ENCODE measurements around the gene TSHZ3. TPM values are rescaled to one million over a fixed set of nuclear protein-coding genes. Genes with fewer than 3 reads are reported as not detected.

The TSHZ3 gene
- total RNA-seq, 1 experiment from 2014 or later: 3.2 TPM

DNA sequence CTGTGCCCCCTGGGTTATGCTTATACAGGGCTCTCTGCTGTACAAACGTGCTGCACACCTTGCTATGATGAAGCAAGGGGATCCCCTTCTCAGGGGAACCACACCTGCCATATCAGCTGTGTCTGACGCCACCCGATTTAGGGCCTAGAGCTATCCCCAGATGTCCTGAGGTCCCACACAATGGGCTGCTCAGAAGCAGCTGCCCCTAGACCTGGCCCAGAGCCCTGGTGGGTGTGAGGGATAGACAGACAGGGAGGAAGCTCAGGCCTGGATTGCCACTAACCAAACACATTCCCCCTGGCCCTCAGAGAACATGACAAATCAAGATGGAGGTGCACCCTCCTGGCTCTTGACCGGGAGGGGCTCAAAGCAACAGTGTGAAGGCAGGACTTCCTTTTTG is 59.3 kb downstream of the TSHZ3 start:
- H2BK20ac ChIP-seq (ENCODE audit: low read depth, low read length, poor library complexity, severe bottlenecking): no peak overlapping the region
- no peak overlapping the region for H2AK5ac ChIP-seq (ENCODE audit: insufficient read length, low read length)
- no peak overlapping the region for H3K4me2 ChIP-seq (ENCODE audit: insufficient read depth, insufficient read length, low read length)
- H4K91ac ChIP-seq (ENCODE audit: insufficient read length, low read depth, low read length): no peak overlapping the region
- no peak overlapping the region for H4K5ac ChIP-seq (ENCODE audit: insufficient read length, low read depth, low read length)
- Mint-ChIP-seq H3K9me3 (no peaks in the 10 kb centered on the region; a peak in 1 of 5 replicates), H3K27ac (peak overlapping the region in 1 of 3 experiments; percentile 37; a peak in 1 of 7 replicates), H3K4me3 (no peak overlapping the region), H3K27me3 (ENCODE audit: low read depth) (no peaks in the 10 kb centered on the region), H3K4me1 (peaks cover 3 to 6% of the 10 kb centered on the region in 2 experiments), H3K36me3 (ENCODE audit: insufficient read depth in 1 of 3, low read depth in 3 of 3) (no peaks in the 10 kb centered on the region; a peak in 2 of 7 replicates)
- no peak overlapping the region for H3K23ac ChIP-seq (ENCODE audit: insufficient read length, low read depth, low read length)
- H3K4ac ChIP-seq (ENCODE audit: low read depth, low read length): no peak overlapping the region
- H3K27me3 ChIP-seq (ENCODE audit: insufficient read depth, low read length): no peaks in the 10 kb centered on the region
- H3K79me1 ChIP-seq (ENCODE audit: insufficient read depth, low read depth, low read length, poor library complexity, severe bottlenecking): no peaks in the 10 kb centered on the region
- no peaks in the 10 kb centered on the region for H4K20me1 ChIP-seq (ENCODE audit: control insufficient read depth, insufficient read depth, insufficient read length)
- H3K56ac ChIP-seq (ENCODE audit: insufficient read length, low read depth, low read length): no peak overlapping the region
- H3K9me3 ChIP-seq (ENCODE audit: control insufficient read depth, low read depth, low read length): no peaks in the 10 kb centered on the region
- H3K4me1 ChIP-seq (ENCODE audit: insufficient read depth, low read length): no peaks in the 10 kb centered on the region
- no peak overlapping the region; the same call in 1 of the 2 replicates for H3K14ac ChIP-seq (ENCODE audit: insufficient read depth, low read length)
- H3K23me2 ChIP-seq (ENCODE audit: insufficient read length, low read depth, low read length, poor library complexity, severe bottlenecking): no peaks in the 10 kb centered on the region
- H2BK15ac ChIP-seq (ENCODE audit: low read depth, low read length): no peak overlapping the region
- no peak overlapping the region for H3K9ac ChIP-seq (ENCODE audit: extremely low read depth, insufficient read length, low read length)
- no peak overlapping the region for H4K8ac ChIP-seq (replicated peaks; ENCODE audit: insufficient read length, low read depth, low read length)
- H2AFZ ChIP-seq (ENCODE audit: low read length): no peak overlapping the region
- TF ChIP-seq, protein P1, sequence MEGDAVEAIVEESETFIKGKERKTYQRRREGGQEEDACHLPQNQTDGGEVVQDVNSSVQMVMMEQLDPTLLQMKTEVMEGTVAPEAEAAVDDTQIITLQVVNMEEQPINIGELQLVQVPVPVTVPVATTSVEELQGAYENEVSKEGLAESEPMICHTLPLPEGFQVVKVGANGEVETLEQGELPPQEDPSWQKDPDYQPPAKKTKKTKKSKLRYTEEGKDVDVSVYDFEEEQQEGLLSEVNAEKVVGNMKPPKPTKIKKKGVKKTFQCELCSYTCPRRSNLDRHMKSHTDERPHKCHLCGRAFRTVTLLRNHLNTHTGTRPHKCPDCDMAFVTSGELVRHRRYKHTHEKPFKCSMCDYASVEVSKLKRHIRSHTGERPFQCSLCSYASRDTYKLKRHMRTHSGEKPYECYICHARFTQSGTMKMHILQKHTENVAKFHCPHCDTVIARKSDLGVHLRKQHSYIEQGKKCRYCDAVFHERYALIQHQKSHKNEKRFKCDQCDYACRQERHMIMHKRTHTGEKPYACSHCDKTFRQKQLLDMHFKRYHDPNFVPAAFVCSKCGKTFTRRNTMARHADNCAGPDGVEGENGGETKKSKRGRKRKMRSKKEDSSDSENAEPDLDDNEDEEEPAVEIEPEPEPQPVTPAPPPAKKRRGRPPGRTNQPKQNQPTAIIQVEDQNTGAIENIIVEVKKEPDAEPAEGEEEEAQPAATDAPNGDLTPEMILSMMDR (conservative IDR thresholded peaks at IDR 0.05): no peak
- H2BK5ac ChIP-seq (ENCODE audit: insufficient read length, low read length): no peak overlapping the region
- no peak overlapping the region for H3T11ph ChIP-seq (ENCODE audit: low read length)
- WGBS (ENCODE audit: extremely low coverage, insufficient read length, low lambda C conversion rate): no CpG with 5 or more reads among the region's 4 CpGs
- no peak overlapping the region for H2BK120ac ChIP-seq (ENCODE audit: low read depth, low read length, poor library complexity, severe bottlenecking)
- no peak overlapping the region for H3K18ac ChIP-seq (ENCODE audit: insufficient read length, low read depth, low read length)
- no peak overlapping the region for H3K27ac ChIP-seq (ENCODE audit: insufficient read length, low read depth, low read length)
- no peak for DNase-seq
- H2BK12ac ChIP-seq (ENCODE audit: insufficient read length, low read depth, low read length): no peak overlapping the region
- no peaks in the 10 kb centered on the region; the same call in 1 of the 2 replicates for H3K79me2 ChIP-seq (ENCODE audit: insufficient read depth, low read length)
